HepG2 (cell line): ENCODE results near the gene BEGAIN. TPM values are rescaled to one million over a fixed set of nuclear protein-coding genes. Genes with fewer than 3 reads are reported as not detected.

Experiments used
- ATAC-seq: fragments of 200-7000 bp; cut with Tn5 transposase; 3 replicates; pipeline ENCODE4 v1.9.1; 2020; ENCODE audit warnings: mild to moderate bottlenecking, moderate library complexity
- BruUV-seq: library from RNA; stranded (reverse); fragments of 400-500 nt; replicated peaks from 2 replicates; lab custom pipeline; 2021; lab: Mats Ljungman, UMichigan
- CTCF ChIA-PET: fragments of 300-600 bp; formaldehyde crosslinking; extraction: SDS; loops from one replicate; lab custom pipeline; 2021; ENCODE audit warnings: low total read pairs, inconsistent platforms, low intra/inter-chr PET ratio; lab: Yijun Ruan, JAX
- POLR2A ChIA-PET: fragments of 350-600 bp; sonication (Branson Sonifier 250); formaldehyde crosslinking; loops from one replicate; lab custom pipeline; 2020; ENCODE audit warnings: antibody characterized with exemption, inconsistent platforms; lab: Yijun Ruan, JAX
- DNase-seq: peaks from one replicate; pipeline ENCODE4 v3.0.0-alpha.2; 2015; ENCODE audit warnings: low spot score
- FAIRE-seq: peaks from 3 replicates; lab custom pipeline; 2011; peaks lifted over from hg19 to GRCh38; lab: Jason Lieb, UNC
- H2AFZ ChIP-seq: one replicate; pipeline ENCODE4 v1.6.1; 2011; ENCODE audit warnings: low read length, inconsistent platforms
- H3K27ac ChIP-seq: fragments of 300-600 bp; 3 replicates; pipeline ENCODE4 v1.8.0; 2011; ENCODE audit warnings: mixed run types, mild to moderate bottlenecking, mixed read lengths, low read length, inconsistent platforms; ENCODE audit not compliant: insufficient read depth; ENCODE audit errors: extremely low read length
- H3K27me3 ChIP-seq, 2 experiments: fragments of 200-600 bp in 1 of 2; 2 replicates in 1 of 2; 3 replicates in 1 of 2; pipeline versions ENCODE4 v1.6.0 to v1.8.0; 2011; ENCODE audit warnings: low read length in 2 of 2, mild to moderate bottlenecking in 2 of 2, moderate library complexity in 2 of 2, inconsistent platforms in 1 of 2; ENCODE audit not compliant: insufficient read depth in 2 of 2, control insufficient read depth in 1 of 2
- H3K36me3 ChIP-seq, 2 experiments: fragments of 200-600 bp in 1 of 2; replicated peaks in 1 of 2; 2 replicates in 1 of 2; 3 replicates in 1 of 2; pipeline versions ENCODE4 v1.5.1 to v1.8.0; 2011; ENCODE audit warnings: low read length in 2 of 2, inconsistent platforms in 1 of 2; ENCODE audit not compliant: insufficient read depth in 2 of 2, control insufficient read depth in 1 of 2
- H3K4me1 ChIP-seq: 2 replicates; pipeline ENCODE4 v1.5.1; 2012; ENCODE audit warnings: low read length, inconsistent platforms; ENCODE audit not compliant: insufficient read depth
- H3K4me2 ChIP-seq: 2 replicates; pipeline ENCODE4 v1.6.0; 2011; ENCODE audit warnings: low read depth, low read length, inconsistent platforms
- H3K4me3 ChIP-seq, 3 experiments: fragments of 200-600 bp in 1 of 3; sonication (generic), shearing (Covaris generic) in 1 of 3; replicated peaks in 1 of 3; 2 replicates each; pipeline ENCODE4 v1.5.1; 2011 to 2016; ENCODE audit warnings: low read length in 3 of 3, inconsistent platforms in 2 of 3, low read depth in 2 of 3, mild to moderate bottlenecking in 2 of 3, control low read depth in 1 of 3, mixed read lengths in 1 of 3; ENCODE audit not compliant: insufficient read depth in 1 of 3
- H3K79me2 ChIP-seq: one replicate; pipeline ENCODE4 v1.6.1; 2011; ENCODE audit warnings: low read length, inconsistent platforms; ENCODE audit not compliant: insufficient read depth
- H3K9ac ChIP-seq: 2 replicates; pipeline ENCODE4 v1.6.0; 2011; ENCODE audit warnings: mild to moderate bottlenecking, low read depth, low read length, inconsistent platforms; ENCODE audit not compliant: insufficient read depth
- H3K9me3 ChIP-seq: 2 replicates; pipeline ENCODE4 v1.5.1; 2012; ENCODE audit warnings: mild to moderate bottlenecking, low read length
- H4K20me1 ChIP-seq: 2 replicates; pipeline ENCODE4 v1.6.0; 2011; ENCODE audit warnings: inconsistent platforms, mild to moderate bottlenecking, low read length, moderate library complexity; ENCODE audit not compliant: insufficient read depth
- ISL2 ChIP-seq: sonication (generic); formaldehyde crosslinking; IDR thresholded peaks from 2 replicates; pipeline ENCODE4 v1.5.0; 2020; ENCODE audit warnings: missing genetic modification reagents
- MED1 ChIP-seq: sonication (generic); formaldehyde crosslinking; IDR thresholded peaks from 2 replicates; pipeline ENCODE4 v1.4.0; 2020; ENCODE audit warnings: missing genetic modification reagents
- MXI1 ChIP-seq: IDR thresholded peaks from 3 replicates; pipeline ENCODE4 v1.6.1; 2012; ENCODE audit warnings: low read depth, low read length, inconsistent platforms, borderline replicate concordance
- PCBP2 ChIP-seq: fragments of 200-400 bp; formaldehyde crosslinking; optimal IDR thresholded peaks from 2 replicates; pipeline ENCODE3; 2018; ENCODE audit warnings: low read length, low read depth; ENCODE audit not compliant: poor library complexity, severe bottlenecking
- SSRP1 ChIP-seq: IDR thresholded peaks from 2 replicates; pipeline ENCODE4 v1.6.1; 2016; ENCODE audit warnings: control low read depth
- ZBTB49 ChIP-seq: sonication (generic); formaldehyde crosslinking; IDR thresholded peaks from 2 replicates; pipeline ENCODE4 v1.4.0; 2020; ENCODE audit warnings: missing genetic modification reagents, borderline replicate concordance
- ZNF704 ChIP-seq: sonication (generic); formaldehyde crosslinking; IDR thresholded peaks from 2 replicates; pipeline ENCODE4 v1.8.1; 2023; ENCODE audit warnings: mild to moderate bottlenecking, inconsistent platforms, moderate library complexity, missing genetic modification reagents, borderline replicate concordance
- WGBS: methylation state at CpG from one replicate; pipeline ENCODE4 v1.1.6; 2017; ENCODE audit warnings: low lambda C conversion rate; 5-methylcytosine and 5-hydroxymethylcytosine counted together
- in situ Hi-C: cut with HindIII; loops from 2 replicates; pipeline ENCODE4 v1.10.0; 2017; ENCODE audit warnings: low pct_unique_long_range_greater_than_20kb; ENCODE audit not compliant: extremely low pct_ligation_motif_present
- intact Hi-C: fragments of 100-400 bp; cut with micrococcal nuclease; formaldehyde crosslinking; loops from one replicate; pipeline ENCODE4 v1.10.0; 2022; ENCODE audit not compliant: unreplicated experiment
- polyA plus RNA-seq, 8 experiments: library from polyadenylated mRNA; depleted of rRNA in 3 of 8; stranded (reverse) in 7 of 8; unstranded in 1 of 8; fragments of >200 nt; fragmentation: Illumina TruSeq in 4 of 8; extraction: Trizol in 4 of 8; gene quantifications; 2 replicates each; pipeline versions ENCODE4 v1.2.1 to v1.2.3, GENCODE V29; 2011 to 2016; ENCODE audit warnings: low read depth in 4 of 8, missing spikeins in 1 of 8, mixed read lengths in 1 of 8; ENCODE audit not compliant: insufficient read depth in 1 of 8
- total RNA-seq, 5 experiments: library from RNA; depleted of rRNA; stranded (reverse); fragments of >200 nt; fragmentation: Illumina TruSeq; extraction: Trizol; gene quantifications; 2 replicates each; pipeline ENCODE4 v1.2.3, GENCODE V29; 2016; ENCODE audit warnings: low read depth in 1 of 5

The BEGAIN gene
- total and polyA plus RNA-seq, 2 of the 13 experiments (the other 11 are each of a cell fraction or from before 2014, with no cell fraction given): not detected

GRCh38 chr14:100594625-100594951, 7.4 kb upstream of the BEGAIN start (continued):
- TF ChIP-seq ZBTB49 (no peak), ZNF704 (CRISPR knock-in tag) (no peak), PCBP2 (no peak)

GRCh38 chr14:100593751-100594624, 6.8 kb upstream of the BEGAIN start:
- POLR2A ChIA-PET: no interaction called here
- Histone ChIP-seq H3K79me2 (no peaks in the 10 kb centered on the region), H3K9me3 (no peaks in the 10 kb centered on the region), H3K27ac (no peak overlapping the region), H3K4me1 (no peaks in the 10 kb centered on the region), H2AFZ (no peak overlapping the region), H3K36me3 (no peaks in the 10 kb centered on the region), H3K9ac (no peak overlapping the region), H3K4me3 (no peak overlapping the region), H3K27me3 (peaks cover 8 to 67% of the 10 kb centered on the region in 2 experiments), H3K4me2 (no peak overlapping the region), H4K20me1 (no peaks in the 10 kb centered on the region)
- TF ChIP-seq ISL2 (CRISPR knock-in tag) (no peak), MXI1 (no peak), SSRP1 (CRISPR knock-in tag) (no peak), MED1 (CRISPR knock-in tag) (no peak)
- DNase-seq (no peak), FAIRE-seq (no peak), ATAC-seq (no peak)
- no TSS peak for BruUV-seq
- CTCF ChIA-PET: no interaction called here
- intact Hi-C loops: no loop called here
- in situ Hi-C loops: no loop called here
- WGBS: 25% methylated on average over 17 of the region's 27 CpGs
